ENCODE data around the gene C1orf159.

C1orf159 gene

GRCh38 chr1:1151306-1151705 lies 35.4 kb upstream of the C1orf159 start:
- TF ChIP-seq CTCF (IDR thresholded peaks at IDR 0.05; ENCODE audit: insufficient read depth, low read length, poor library complexity, severe bottlenecking): no peak
- H3K27me3 ChIP-seq (replicated peaks; ENCODE audit: control insufficient read depth, insufficient read depth, low read length): no peaks in the 10 kb centered on the region
- no peak for DNase-seq (ENCODE audit: extremely low read depth, insufficient read length)

GRCh38 chr1:1150100-1150499 lies 34.2 kb upstream of the C1orf159 start:
- DNase-seq (ENCODE audit: extremely low read depth, insufficient read length): no peak
- Histone ChIP-seq H3K27me3 (replicated peaks; ENCODE audit: control insufficient read depth, insufficient read depth, low read length) (no peaks in the 10 kb centered on the region), H3K36me3 (ENCODE audit: control insufficient read depth, insufficient read depth, low read length) (no peaks in the 10 kb centered on the region), H3K4me3 (replicated peaks; ENCODE audit: low read depth, low read length) (no peak overlapping the region)
- no peak for TF ChIP-seq CTCF (IDR thresholded peaks at IDR 0.05; ENCODE audit: insufficient read depth, low read length, poor library complexity, severe bottlenecking)

More at GRCh38 chr1:1151306-1151705, 35.4 kb upstream of the C1orf159 start:
- no peak overlapping the region for H3K4me3 ChIP-seq (replicated peaks; ENCODE audit: low read depth, low read length)
- H3K36me3 ChIP-seq (ENCODE audit: control insufficient read depth, insufficient read depth, low read length): no peaks in the 10 kb centered on the region

- Histone ChIP-seq H3K4me3 (replicated peaks; ENCODE audit: low read depth, low read length) (no peak overlapping the region), H3K27me3 (replicated peaks; ENCODE audit: control insufficient read depth, insufficient read depth, low read length) (no peaks in the 10 kb centered on the region), H3K36me3 (ENCODE audit: control insufficient read depth, insufficient read depth, low read length) (no peaks in the 10 kb centered on the region)
- no peak for TF ChIP-seq CTCF (IDR thresholded peaks at IDR 0.05; ENCODE audit: insufficient read depth, low read length, poor library complexity, severe bottlenecking)
- no peak for DNase-seq (ENCODE audit: extremely low read depth, insufficient read length)
These were observed 33.5 kb upstream of the C1orf159 start for GRCh38 chr1:1149416-1149815.

GRCh38 chr1:1148569-1148968 lies 32.7 kb upstream of the C1orf159 start:
- TF ChIP-seq CTCF (IDR thresholded peaks at IDR 0.05; ENCODE audit: insufficient read depth, low read length, poor library complexity, severe bottlenecking): no peak
- no peaks in the 10 kb centered on the region for H3K36me3 ChIP-seq (ENCODE audit: control insufficient read depth, insufficient read depth, low read length)
- no peak overlapping the region for H3K4me3 ChIP-seq (replicated peaks; ENCODE audit: low read depth, low read length)
- H3K27me3 ChIP-seq (replicated peaks; ENCODE audit: control insufficient read depth, insufficient read depth, low read length): no peaks in the 10 kb centered on the region
- no peak for DNase-seq (ENCODE audit: extremely low read depth, insufficient read length)

- no peaks in the 10 kb centered on the region for H3K27me3 ChIP-seq (replicated peaks; ENCODE audit: control insufficient read depth, insufficient read depth, low read length)
- H3K4me3 ChIP-seq (replicated peaks; ENCODE audit: low read depth, low read length): no peak overlapping the region
- no peak for DNase-seq (ENCODE audit: extremely low read depth, insufficient read length)
- no peak for TF ChIP-seq CTCF (IDR thresholded peaks at IDR 0.05; ENCODE audit: insufficient read depth, low read length, poor library complexity, severe bottlenecking)
- H3K36me3 ChIP-seq (ENCODE audit: control insufficient read depth, insufficient read depth, low read length): no peaks in the 10 kb centered on the region
These were observed 32.2 kb upstream of the C1orf159 start for GRCh38 chr1:1148061-1148460.

GRCh38 chr1:1146596-1146995 lies 30.7 kb upstream of the C1orf159 start:
- H3K27me3 ChIP-seq (replicated peaks; ENCODE audit: control insufficient read depth, insufficient read depth, low read length): no peaks in the 10 kb centered on the region
- DNase-seq (ENCODE audit: extremely low read depth, insufficient read length): no peak
- H3K36me3 ChIP-seq (ENCODE audit: control insufficient read depth, insufficient read depth, low read length): no peaks in the 10 kb centered on the region
- no peak for TF ChIP-seq CTCF (IDR thresholded peaks at IDR 0.05; ENCODE audit: insufficient read depth, low read length, poor library complexity, severe bottlenecking)
- no peak overlapping the region for H3K4me3 ChIP-seq (replicated peaks; ENCODE audit: low read depth, low read length)
